Measurements from ENCODE around the gene GALE. TPM values are rescaled to one million over a fixed set of nuclear protein-coding genes. Genes with fewer than 3 reads are reported as not detected.

GALE gene
- total and polyA plus RNA-seq, 2 of the 13 experiments (the other 11 are each of a cell fraction or from before 2014, with no cell fraction given), result 85.2 to 88.4 TPM

- TF ChIP-seq, protein P1, sequence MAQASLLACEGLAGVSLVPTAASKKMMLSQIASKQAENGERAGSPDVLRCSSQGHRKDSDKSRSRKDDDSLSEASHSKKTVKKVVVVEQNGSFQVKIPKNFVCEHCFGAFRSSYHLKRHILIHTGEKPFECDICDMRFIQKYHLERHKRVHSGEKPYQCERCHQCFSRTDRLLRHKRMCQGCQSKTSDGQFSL (CRISPR knock-in tag; IDR thresholded peaks at IDR 0.05), result no peak
- TF ChIP-seq ELF1 (CRISPR knock-in tag; IDR thresholded peaks at IDR 0.05) (no peak), CEBPG (CRISPR knock-in tag; IDR thresholded peaks at IDR 0.05) (peak; percentile 46; the same call in 1 of the 2 replicates), ZNF644 (CRISPR knock-in tag; IDR thresholded peaks at IDR 0.05; ENCODE audit: low read depth) (no peak), MED1 (CRISPR knock-in tag; IDR thresholded peaks at IDR 0.05) (peak; percentile 2; the same call in 1 of the 2 replicates), SP2 (CRISPR knock-in tag; IDR thresholded peaks at IDR 0.05) (no peak), NCOA1 (CRISPR knock-in tag; IDR thresholded peaks at IDR 0.05) (no peak), BCL6 (CRISPR knock-in tag; IDR thresholded peaks at IDR 0.05) (0 out of 2 replicates have a peak, but pooled peaks have one; percentile 11), ZBTB20 (CRISPR knock-in tag; IDR thresholded peaks at IDR 0.05; ENCODE audit: borderline replicate concordance, low read depth) (peak; percentile 74; the same call in 1 of the 2 replicates), EP300 (IDR thresholded peaks at IDR 0.05; ENCODE audit: low read depth in 2 of 2, low read length in 2 of 2) (peak in 1 of 2 experiments; percentile 63; a peak in 1 of 4 replicates), EP300 (CRISPR knock-in tag; IDR thresholded peaks at IDR 0.05; ENCODE audit: borderline replicate concordance) (no peak), SOX5 (CRISPR knock-in tag; IDR thresholded peaks at IDR 0.05; ENCODE audit: borderline replicate concordance) (0 out of 2 replicates have a peak, but pooled peaks have one; percentile 31), GATAD2A (CRISPR knock-in tag; IDR thresholded peaks at IDR 0.05) (peak; percentile 83; the same call in 1 of the 2 replicates), ZFP62 (CRISPR knock-in tag; IDR thresholded peaks at IDR 0.05) (no peak), ZNF775 (CRISPR knock-in tag; IDR thresholded peaks at IDR 0.05; ENCODE audit: borderline replicate concordance) (no peak)
- TF ChIP-seq, protein P2, sequence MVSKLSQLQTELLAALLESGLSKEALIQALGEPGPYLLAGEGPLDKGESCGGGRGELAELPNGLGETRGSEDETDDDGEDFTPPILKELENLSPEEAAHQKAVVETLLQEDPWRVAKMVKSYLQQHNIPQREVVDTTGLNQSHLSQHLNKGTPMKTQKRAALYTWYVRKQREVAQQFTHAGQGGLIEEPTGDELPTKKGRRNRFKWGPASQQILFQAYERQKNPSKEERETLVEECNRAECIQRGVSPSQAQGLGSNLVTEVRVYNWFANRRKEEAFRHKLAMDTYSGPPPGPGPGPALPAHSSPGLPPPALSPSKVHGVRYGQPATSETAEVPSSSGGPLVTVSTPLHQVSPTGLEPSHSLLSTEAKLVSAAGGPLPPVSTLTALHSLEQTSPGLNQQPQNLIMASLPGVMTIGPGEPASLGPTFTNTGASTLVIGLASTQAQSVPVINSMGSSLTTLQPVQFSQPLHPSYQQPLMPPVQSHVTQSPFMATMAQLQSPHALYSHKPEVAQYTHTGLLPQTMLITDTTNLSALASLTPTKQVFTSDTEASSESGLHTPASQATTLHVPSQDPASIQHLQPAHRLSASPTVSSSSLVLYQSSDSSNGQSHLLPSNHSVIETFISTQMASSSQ (IDR thresholded peaks at IDR 0.05; ENCODE audit: low read depth), result peak; percentile 88
- TF ChIP-seq, protein P2 (CRISPR knock-in tag; IDR thresholded peaks at IDR 0.05; ENCODE audit: borderline replicate concordance), result peak; percentile 54; the same call in 1 of the 2 replicates
- TF ChIP-seq, protein P3, sequence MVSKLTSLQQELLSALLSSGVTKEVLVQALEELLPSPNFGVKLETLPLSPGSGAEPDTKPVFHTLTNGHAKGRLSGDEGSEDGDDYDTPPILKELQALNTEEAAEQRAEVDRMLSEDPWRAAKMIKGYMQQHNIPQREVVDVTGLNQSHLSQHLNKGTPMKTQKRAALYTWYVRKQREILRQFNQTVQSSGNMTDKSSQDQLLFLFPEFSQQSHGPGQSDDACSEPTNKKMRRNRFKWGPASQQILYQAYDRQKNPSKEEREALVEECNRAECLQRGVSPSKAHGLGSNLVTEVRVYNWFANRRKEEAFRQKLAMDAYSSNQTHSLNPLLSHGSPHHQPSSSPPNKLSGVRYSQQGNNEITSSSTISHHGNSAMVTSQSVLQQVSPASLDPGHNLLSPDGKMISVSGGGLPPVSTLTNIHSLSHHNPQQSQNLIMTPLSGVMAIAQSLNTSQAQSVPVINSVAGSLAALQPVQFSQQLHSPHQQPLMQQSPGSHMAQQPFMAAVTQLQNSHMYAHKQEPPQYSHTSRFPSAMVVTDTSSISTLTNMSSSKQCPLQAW (CRISPR knock-in tag; IDR thresholded peaks at IDR 0.05), result peak; percentile 77
- TF ChIP-seq, protein P4, sequence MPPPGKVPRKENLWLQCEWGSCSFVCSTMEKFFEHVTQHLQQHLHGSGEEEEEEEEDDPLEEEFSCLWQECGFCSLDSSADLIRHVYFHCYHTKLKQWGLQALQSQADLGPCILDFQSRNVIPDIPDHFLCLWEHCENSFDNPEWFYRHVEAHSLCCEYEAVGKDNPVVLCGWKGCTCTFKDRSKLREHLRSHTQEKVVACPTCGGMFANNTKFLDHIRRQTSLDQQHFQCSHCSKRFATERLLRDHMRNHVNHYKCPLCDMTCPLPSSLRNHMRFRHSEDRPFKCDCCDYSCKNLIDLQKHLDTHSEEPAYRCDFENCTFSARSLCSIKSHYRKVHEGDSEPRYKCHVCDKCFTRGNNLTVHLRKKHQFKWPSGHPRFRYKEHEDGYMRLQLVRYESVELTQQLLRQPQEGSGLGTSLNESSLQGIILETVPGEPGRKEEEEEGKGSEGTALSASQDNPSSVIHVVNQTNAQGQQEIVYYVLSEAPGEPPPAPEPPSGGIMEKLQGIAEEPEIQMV (CRISPR knock-in tag; IDR thresholded peaks at IDR 0.05; ENCODE audit: low read depth), result no peak
- TF ChIP-seq, protein P5, sequence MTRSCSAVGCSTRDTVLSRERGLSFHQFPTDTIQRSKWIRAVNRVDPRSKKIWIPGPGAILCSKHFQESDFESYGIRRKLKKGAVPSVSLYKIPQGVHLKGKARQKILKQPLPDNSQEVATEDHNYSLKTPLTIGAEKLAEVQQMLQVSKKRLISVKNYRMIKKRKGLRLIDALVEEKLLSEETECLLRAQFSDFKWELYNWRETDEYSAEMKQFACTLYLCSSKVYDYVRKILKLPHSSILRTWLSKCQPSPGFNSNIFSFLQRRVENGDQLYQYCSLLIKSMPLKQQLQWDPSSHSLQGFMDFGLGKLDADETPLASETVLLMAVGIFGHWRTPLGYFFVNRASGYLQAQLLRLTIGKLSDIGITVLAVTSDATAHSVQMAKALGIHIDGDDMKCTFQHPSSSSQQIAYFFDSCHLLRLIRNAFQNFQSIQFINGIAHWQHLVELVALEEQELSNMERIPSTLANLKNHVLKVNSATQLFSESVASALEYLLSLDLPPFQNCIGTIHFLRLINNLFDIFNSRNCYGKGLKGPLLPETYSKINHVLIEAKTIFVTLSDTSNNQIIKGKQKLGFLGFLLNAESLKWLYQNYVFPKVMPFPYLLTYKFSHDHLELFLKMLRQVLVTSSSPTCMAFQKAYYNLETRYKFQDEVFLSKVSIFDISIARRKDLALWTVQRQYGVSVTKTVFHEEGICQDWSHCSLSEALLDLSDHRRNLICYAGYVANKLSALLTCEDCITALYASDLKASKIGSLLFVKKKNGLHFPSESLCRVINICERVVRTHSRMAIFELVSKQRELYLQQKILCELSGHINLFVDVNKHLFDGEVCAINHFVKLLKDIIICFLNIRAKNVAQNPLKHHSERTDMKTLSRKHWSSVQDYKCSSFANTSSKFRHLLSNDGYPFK (CRISPR knock-in tag; IDR thresholded peaks at IDR 0.05; ENCODE audit: borderline replicate concordance), result no peak
Observed at GRCh38 chr1:23774174-23774880, 26.2 kb downstream of the GALE start (continued).
